Activated CD8-positive, alpha-beta memory T cell treated with anti-CD3 and anti-CD28 coated beads, Interleukin-2, amount 50 U/mL, for 24 hours (primary cell): ENCODE measurements around the gene ANTXR1.

Experiments
- DNase-seq: peaks from one replicate; pipeline ENCODE4 v3.0.0-alpha.2; 2020; ENCODE audit errors: extremely low read depth

Gene ANTXR1

DNA sequence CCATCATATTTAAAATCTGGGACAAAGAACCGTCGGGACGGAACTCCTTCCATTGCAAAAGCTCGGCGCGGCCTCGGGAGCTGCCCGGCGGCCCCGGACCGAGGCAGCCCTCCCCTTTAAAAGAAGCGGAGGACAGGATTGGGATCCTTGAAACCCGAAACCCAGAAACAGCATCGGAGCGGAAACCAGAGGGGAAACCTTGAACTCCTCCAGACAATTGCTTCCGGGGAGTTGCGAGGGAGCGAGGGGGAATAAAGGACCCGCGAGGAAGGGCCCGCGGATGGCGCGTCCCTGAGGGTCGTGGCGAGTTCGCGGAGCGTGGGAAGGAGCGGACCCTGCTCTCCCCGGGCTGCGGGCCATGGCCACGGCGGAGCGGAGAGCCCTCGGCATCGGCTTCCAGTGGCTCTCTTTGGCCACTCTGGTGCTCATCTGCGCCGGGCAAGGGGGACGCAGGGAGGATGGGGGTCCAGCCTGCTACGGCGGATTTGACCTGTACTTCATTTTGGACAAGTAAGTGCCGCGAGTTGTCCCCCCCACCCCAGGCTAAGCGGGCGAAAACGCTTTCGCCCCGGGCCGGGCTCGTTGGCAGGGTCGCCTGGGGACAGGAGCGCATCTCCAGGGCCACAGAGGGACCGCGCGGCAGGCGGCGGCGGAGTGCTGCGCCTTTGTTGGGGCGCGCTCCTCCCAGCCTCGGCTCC is at the start of gene ANTXR1:
ANTXR1 (plus strand) TSS at position 38 of the 698 bp plus-strand sequence; CDS start at position 359, 321 bp downstream.
- DNase-seq, result no peak

DNA sequence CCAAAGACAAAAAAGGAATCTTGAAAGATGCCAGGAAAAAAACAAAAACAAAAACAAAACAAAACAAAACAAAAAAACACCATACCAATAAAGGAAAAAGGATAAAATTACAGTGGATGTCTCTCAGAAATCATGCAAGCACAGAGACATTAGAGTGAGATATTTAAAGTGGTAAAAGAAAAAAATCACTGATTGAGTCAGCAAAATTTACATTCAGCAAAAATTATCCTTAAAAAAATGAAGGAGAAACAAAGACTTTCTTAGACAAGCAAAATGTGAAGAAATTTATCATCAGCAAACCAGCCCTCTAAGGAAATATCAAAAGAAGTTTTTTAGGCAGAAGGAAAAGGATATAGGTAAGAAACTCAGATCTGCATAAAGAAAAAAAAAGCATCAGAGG is 48.7 kb upstream of the ANTXR1 start:
- no peak for DNase-seq

DNA sequence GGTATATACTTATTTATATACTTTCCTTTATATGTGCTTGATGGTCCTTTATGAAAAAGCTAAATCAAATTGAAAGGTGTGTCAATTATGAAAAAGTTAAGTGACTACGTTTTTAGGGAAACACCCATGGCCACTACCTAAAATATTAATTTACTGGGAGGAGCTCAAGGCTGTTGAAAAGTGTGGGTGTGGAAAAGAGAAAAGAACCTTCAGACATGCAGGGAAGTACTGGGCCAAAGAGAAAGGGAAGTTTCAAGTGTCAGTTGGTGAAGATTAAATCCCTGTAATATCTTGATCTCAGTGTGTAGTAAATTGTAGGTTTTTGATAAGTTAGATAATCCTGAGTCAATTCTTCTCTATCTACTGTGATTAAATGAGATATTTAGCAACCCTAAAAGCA is 44.8 kb upstream of the ANTXR1 start:
- no peak for DNase-seq

DNA sequence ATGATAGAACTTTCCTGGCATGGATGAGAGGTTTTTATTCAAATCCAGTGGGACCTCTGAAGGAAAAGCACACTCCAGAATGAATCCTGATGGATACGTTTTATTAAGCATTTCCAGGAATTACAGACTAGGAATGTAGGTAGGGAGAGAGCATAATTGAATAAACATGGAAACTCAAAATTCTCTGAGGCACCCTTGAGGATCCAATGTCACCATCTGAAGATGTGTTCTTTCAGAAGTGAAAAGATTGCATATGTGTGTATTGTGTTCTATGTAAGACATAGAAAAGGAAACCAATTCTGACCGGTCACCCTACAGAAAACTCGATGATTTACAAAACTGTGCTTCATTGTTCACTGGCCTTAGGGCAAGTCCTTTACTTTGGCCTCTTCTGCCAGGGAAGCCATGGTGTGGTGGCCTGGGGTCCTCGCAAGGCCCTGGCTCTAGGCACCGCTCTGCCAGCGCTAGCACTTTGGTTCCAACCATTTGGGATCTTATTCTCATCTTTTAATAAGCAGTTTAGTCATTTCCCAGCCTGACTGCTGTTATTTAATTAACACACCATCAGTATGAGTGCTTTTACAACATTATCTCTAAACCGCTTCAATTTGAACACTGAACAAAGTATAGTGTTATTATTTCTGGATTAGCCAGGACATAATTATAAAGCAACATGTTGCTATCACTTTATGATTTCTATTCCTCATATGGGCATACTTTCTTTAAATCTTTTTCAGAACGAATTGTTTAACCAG is 43.1 kb upstream of the ANTXR1 start:
- DNase-seq, result no peak

DNA sequence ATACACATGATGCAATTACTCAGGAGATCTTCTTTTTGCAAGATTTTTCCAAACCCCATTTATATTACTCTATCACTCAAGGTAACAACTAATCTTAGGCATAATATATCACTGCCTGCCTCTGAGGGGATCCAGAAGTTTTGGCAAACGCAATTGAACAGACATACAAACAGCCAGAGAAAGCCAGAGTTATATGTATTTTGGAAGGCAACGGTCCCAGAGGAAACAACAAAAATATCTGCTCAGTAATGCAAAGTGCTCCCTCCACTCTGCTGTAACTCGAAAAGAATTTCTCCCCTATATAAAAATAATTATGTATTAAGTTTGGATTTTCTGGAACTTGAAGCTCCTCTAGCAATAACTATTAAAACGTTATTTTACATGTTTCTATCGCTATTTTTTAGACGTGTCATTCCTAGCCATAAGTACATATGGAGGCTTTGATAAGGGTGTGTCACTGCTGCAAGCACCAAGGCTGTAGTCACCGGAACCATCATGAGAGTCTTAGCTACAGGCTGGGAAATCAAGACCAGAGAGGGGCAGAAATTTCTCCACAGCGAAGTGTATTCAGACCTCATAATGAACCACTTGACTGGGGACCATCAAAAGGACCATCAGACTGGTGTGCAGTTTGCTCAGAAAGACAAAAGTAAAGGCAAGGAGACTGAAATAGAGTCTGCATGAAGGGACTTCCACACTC is 42.3 kb upstream of the ANTXR1 start:
- DNase-seq, result no peak

DNA sequence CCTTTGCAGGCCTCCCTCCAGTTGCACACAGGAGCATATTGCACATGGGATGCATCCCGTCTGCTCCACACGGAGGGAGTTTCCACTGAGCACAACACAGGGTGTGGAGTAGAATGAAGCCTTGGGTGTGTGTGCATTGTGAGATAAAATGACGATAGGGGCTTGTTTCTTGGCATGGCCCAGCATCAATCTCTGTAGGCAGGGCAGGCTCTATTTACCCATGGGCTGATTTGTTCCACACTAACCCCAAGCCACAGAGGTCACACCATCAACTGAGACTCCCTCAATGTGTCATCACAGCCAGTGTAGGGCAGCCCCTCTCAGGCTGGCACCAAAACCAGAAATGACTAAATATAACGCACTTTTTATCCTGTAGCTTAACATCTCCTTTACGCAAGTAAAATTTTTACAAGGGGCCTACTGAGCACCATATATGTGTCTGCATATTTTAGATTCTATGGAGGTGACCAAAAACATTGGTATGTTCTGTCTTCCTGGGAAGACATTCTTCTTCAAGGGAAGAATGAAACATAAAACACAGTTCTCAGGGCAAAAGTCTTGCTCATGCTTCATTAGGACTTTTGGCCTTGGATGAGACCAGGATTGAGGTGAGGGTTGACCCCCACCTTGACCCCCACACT is 41.3 kb upstream of the ANTXR1 start:
- no peak for DNase-seq

DNA sequence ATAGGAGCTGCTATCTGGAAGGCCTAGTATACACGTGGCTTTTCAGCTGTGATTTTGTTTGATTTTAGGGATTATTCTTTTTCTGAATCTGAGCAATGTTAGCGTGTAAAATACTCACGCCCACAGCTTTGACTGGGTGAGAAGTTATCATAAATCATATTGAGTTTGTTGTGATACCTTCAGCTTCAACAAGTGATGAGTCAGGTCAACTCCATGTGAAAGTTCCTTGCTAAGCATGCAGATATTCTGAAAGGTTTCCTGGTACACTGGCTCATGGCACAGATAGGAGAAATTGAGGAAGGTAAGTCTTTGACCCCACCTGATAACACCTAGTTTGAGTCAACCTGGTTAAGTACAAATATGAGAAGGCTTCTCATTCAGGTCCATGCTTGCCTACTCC is 38.7 kb upstream of the ANTXR1 start, which contains the start of gene GKN1:
GKN1 (plus strand) TSS at position 386 of the 400 bp plus-strand sequence. CDS start 42 bp downstream, outside the sequence.
- no peak for DNase-seq

DNA sequence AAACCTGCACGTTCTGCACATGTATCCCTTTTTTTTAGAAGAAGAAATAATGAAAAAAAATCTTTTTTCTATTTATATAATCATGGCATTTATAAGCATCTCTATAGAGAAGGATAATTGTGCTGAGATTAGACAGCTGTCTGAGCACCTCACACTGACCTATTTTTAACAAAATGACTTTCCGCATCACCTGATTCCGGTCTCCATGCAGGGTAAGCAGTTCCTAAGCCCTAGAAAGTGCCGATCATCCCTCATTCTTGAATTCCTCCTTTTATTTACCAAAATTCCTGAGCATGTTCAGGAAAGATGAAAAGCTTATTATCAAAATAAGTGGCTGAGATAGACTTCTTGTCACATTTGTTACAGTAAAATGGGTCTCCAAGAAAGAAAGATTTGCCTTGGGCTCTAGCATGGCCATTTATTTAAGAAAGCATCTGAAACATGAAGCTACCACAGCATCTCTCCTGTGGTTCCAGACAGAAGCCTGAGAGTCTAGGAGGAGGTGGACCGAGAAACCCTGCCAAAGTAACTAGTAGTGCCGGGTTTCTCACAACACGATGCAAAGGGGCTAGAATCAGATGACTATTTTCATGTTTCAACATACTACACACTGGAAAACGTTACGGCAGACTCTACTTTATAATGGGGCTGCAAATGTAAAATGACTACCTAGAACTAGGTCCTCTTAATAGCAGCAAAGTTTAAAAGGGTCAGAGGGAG is 37.9 kb upstream of the ANTXR1 start:
- no peak for DNase-seq

DNA sequence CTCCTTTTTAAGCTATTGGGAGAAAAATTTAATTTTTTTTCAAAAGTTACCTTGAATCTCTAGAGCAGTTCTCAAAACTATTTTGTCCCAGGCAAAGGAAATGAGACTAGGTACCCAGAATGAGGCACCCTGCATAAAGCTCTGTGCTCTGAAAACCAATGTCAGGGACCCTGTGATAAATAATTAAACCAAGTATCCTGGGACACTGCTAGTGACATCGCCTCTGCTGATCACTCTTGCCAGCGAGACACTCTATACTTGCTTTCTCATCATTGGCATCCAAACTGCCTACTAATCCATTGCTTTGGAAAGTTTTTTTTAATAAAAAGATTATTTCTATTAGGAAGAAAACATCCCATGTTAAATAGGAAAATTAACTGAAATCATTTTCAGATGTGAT is 37.1 kb upstream of the ANTXR1 start:
- no peak for DNase-seq

DNA sequence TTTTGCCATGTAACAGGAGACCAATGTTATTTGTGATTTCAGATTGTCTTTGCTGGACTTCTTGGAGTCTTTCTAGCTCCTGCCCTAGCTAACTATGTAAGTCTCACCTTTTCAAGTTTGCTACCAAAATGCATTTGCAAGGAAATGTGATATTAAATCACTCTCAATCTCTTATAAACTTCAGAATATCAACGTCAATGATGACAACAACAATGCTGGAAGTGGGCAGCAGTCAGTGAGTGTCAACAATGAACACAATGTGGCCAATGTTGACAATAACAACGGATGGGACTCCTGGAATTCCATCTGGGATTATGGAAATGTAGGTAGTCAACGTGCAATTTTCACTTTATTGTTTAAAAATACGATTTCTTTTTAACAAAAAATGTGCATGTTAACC is 35.5 kb upstream of the ANTXR1 start:
- no peak for DNase-seq

DNA sequence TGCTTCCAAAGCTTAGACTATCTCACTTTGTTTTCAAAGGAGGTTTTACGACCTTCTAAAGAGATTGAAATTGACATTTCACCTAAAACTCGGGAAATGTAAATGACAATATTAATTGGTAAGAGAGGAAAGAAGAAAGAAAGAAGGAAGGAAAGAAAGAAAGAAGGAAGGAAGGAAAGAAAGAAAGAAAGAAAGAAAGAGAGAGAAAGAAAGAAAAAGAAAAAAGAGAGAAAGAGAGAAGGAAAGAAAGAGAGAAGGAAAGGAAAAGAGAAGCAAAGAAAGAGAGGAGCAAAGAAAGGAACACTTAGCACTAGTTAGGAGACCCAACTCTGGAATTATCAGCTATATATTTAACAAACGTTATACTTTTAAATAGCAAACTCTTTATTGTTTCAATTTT is 34.9 kb upstream of the ANTXR1 start:
- DNase-seq, result no peak

DNA sequence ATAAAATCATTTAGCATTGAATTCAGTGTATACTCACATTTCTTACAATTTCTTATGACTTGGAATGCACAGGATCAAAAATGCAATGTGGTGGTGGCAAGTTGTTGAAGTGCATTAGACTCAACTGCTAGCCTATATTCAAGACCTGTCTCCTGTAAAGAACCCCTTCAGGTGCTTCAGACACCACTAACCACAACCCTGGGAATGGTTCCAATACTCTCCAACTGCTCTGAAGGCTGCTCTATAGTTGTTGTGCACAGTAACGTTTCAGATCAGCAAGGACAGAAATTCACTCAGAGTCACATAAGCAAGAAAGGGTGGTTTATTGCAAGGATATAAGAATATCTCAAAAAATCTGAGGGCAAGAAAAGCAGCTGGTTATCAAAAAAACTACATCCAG is 32.0 kb upstream of the ANTXR1 start:
- no peak for DNase-seq

DNA sequence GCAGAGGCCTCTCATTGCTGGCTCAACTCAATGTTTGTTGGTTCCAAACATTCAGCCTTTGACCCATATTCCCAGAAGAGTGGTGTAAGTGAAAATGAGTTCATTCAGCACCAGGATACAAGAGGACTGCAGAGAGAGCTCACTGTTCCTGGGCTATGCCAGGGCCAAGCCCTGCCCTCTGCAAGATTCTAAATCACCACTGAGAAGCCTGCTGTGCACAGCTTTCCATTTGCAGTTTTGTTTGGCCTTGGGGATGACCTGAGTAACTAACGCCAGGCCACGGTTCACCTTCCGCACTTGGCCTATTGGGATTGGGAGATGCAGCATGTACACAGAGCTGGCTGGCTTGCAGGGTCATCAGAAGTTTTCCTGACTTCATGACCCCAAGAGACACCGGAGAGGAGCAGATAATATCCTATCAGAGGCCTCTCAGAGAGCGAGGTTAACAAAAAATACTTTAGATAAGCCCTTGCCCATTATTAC is 25.9 kb upstream of the ANTXR1 start:
- no peak for DNase-seq

DNA sequence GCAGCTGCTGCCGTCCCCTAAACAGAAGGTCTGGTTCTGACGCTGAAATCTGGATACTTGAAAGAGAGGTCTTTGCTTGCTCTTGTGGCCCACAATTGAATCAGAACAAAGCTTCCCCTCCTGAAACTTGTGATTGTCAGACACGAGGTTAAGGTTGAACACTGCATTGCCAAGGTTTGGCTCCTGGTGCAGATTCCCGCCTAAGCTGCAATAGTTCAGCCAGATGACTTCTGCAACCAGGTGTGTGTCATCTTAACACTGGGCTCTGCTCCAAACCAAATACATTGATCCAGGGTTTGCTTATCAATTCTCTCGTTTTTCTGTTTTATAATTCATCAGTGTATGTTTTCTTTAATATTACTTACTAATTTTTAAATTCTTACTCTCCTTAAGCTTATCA is 23.9 kb upstream of the ANTXR1 start:
- no peak for DNase-seq

DNA sequence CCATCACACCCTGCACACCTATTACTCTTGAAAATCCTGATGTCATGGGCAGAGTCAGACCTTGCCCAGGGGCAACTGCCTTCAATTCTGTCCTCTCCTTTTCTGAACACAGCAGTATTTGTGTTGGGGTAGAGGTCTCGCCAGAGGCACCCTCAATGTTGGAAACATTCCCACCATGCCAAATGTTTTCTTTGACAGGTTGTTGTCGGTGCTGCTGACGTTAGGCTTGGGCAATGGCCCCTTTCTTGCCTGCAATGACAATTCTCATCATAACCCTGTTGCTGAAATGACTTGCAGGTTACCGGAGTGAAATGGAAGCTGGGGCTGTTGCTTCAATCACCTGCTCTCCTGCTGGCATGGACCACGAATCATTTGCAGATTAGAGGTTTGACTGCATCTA is 20.6 kb upstream of the ANTXR1 start:
- DNase-seq, result no peak

DNA sequence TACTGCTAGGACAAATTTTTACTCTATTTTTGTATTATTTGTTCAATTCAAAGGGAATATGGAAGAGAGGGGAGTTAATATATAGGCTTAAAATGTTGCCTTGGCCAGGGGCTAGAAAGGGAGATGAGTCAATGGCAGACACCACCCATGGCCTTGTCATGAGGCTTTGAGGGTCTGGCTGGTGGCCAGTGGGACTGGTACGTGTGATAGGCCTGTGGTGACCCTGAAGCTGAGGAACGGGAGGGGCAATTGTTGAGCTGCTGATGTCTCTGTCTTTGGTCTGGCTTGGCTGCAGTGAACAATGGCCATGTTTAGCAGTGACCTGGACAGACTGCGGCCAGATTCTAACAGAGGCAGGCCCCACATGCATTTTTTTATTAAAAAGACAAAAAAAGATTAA is 20.0 kb upstream of the ANTXR1 start:
- DNase-seq, result no peak

DNA sequence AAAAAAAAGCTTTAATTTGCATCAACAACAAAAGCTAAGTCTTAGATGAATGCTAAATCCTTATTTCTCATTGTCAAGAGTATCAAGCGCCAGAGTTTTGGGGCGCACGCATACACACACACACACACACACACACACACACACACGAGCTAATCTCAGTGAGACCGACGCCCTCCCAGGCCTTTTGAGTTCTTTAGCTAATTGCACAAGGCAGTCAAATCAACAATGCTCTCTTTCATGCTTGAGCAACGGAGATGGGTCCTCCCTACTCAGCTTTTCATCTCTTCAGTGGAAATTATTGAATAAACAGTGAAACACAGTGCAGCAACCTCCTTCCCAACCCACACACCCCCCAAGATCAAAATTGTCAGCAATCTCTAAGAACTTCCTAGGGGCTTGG is 19.3 kb upstream of the ANTXR1 start:
- no peak for DNase-seq

DNA sequence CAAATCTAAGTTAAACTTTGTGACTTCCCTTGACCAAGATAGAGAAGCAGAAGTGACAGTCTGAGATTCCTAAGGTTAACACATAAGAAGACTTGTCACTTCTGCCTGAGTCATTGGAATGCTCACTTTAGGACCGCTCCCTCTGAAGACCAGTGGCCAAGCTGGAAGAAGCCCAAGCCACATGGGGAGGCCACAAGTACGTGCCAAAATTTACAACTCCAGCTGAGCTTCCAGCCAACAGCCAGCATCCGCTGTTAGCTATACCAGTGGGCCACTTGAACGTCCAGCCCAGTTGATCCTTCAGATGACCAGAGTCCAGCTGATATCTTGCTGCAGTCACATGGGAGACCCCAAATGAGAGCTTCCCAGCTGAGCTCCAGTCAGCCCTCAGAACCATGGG is 18.1 kb upstream of the ANTXR1 start:
- DNase-seq, result no peak

DNA sequence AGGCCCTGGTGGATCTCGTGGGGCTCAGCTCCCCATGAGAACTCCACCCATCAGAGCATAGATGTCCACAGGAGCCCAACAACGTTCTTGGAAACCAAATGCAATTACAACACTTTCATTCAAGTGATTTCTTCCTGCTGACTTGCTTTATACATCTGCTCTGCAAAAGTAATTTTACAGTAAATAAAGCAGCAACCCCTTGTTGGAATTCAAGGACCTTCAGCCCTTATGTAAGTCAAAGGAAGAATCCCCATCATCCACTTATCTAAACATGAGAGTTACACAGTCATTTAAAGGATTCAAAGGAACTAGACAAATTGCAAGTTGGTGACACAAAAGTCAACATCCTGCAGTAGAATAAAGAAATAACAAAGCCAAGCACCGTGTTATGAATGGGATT is 17.1 kb upstream of the ANTXR1 start:
- no peak for DNase-seq

DNA sequence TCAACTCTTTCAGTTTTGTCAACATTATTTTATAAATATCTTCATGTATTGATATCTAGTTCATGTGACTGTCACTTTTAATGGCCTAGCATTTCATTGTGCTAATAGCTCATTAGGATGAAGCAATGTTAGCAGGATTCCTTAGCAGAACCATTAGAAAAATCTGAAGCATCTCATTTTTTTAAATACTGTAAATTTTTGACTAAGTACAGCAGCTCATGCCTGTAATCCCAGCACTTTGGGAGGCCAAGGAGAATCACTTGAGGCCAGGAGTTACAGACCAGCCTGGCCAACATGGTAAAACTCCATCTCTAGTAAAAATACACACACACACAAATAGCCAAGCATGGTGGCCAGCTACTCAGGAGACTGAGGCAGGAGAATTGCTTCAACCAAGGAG is 15.6 kb upstream of the ANTXR1 start:
- DNase-seq, result no peak

DNA sequence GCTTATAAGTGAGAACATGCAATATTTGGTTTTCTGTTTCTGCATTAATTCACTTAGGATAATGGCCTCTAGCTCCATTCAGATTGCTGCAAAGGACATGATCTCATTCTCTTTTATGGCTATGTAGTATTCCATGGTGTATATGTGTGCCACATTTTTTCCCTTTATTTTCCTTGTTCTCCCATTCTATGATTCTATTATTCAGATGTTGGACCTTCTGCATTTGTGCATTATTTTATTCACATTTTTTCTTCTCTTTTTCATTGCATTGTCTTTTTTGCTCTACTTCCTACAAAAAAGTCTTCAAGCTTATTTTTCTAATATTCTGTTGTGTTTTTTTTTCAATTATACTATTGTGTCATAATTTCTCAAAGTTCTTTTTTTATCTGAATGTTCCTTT is 11.1 kb upstream of the ANTXR1 start:
- no peak for DNase-seq

DNA sequence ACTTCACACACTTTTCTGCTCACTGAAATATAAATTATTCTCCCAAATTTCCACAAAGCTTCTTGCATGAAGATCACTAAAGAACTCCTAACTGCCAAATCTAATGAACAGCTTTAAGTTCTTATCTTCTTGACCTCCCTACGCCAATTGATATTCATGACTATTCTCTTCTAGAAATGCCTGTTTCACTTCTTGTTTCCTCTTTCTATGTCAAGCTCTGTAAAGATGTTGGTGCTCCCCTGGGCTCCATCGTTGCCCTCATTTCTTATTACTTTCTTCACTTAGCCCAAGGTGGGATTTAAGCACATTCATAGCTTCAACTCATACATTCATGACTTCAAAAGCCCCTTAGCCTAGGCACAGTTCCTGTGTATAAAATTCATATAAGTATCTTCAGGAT is 9.2 kb upstream of the ANTXR1 start:
- no peak for DNase-seq
